ENCODE data around the gene VSX2.
A peak's percentile ranks its signal among the peaks of the same experiment; 100 is the strongest.

Gene VSX2

DNA sequence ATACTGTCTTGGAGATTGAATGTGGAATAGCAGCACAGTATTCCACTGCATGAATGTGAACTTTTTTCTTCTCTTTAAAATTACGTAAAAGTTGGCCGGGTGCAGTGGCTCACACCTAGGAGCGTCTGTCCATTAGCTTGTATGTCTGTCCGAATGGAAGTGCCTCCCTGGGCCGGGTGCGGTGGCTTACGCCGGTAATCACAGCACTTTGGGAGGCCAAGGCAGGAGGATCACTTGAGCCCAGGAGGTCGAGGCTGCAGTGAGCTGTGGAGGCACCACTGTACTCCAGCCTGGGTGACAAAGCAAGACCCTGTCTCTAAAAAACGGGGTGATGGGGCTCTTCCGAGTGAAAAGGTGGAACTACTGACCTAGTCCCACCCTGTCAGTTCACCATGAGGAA, 22.6 kb upstream of the VSX2 start:
- CTCF ChIA-PET: interaction anchor here (1.3 to 2.4 kb wide), 2 partner anchors 35 to 37 kb away, joined by 4 to 11 read pairs; no protein-coding TSS in a partner anchor
- Mint-ChIP-seq H3K27ac (no peak overlapping the region), H3K27me3 (peaks cover 69% of the 10 kb centered on the region), H3K36me3 (no peaks in the 10 kb centered on the region), H3K9me3 (no peaks in the 10 kb centered on the region), H3K4me3 (no peak overlapping the region), H3K4me1 (peaks cover 2% of the 10 kb centered on the region)
- DNase-seq: no peak

DNA sequence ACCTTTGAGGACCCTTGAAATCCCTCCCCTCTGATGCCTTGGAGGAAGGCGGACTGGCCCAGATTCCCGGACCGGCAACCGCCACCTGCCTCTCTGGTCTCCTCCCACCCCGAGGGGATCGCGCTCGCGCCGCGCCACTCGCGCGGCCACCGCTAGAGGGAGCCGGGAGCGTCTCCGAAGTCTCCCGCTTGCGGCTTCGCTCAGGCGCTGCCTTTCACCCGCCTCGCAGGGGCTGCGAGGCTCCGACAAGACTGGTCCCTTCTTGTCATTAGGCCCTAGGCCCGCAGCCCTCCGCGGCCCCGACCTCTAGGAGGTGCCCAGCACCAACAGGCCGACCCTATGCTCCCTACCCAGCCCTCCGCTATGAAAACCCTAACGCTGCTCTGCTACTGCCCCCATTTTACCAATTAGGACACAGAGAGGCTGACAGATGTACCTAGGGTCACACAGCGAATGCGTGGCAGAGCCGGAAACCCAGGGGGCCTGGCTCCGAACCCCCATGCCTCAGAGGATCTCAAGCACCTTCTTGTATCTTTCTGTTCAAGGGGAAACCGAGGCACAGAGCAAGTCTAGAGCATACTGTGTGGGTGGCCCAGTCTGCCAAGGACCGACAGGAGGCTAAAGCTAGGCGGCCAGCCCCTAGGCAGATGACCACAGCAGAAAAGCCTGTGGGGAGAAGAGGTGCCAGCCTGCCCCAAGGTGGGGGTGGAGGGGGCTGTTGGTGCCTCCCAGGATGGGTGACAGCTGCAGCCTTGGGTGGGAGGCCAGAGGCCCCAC, 21.4 kb upstream of the VSX2 start:
- H3K4me1 Mint-ChIP-seq: peaks cover 2% of the 10 kb centered on the region
- no peak overlapping the region for H3K4me3 Mint-ChIP-seq
- peak; percentile 82 for DNase-seq
- peaks cover 67% of the 10 kb centered on the region for H3K27me3 Mint-ChIP-seq
- CTCF ChIA-PET: interaction anchor here (1.6 to 2.4 kb wide), 2 partner anchors 33 to 36 kb away, joined by 6 to 11 read pairs; no protein-coding TSS in a partner anchor
- H3K9me3 Mint-ChIP-seq: no peaks in the 10 kb centered on the region
- H3K27ac Mint-ChIP-seq: no peak overlapping the region
- no peaks in the 10 kb centered on the region for H3K36me3 Mint-ChIP-seq

DNA sequence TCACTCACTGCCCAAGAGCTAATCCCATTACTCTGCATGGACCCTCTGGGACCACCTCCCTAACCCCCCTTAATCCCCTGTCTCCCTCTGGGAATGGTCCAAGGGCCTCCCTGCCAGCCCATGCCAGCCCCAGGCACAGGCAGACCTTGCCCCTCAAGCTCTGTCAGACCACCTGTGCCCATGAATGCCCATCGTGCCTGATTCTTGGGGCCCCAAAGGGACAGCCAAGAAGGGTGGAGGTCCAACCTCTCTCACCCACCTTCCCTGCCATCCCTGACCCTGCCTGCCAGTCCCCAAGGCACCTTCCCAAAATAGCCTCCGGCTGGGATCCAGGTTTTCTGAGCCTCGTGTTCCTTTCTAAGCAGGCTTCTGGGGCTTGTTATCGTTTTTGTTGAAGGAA, 20.8 kb upstream of the VSX2 start:
- CTCF ChIA-PET: interaction anchor here (1.0 to 2.4 kb wide), 4 partner anchors 33 to 109 kb away, joined by 3 to 11 read pairs (median 6); no protein-coding TSS in a partner anchor

GRCh38 chr14:74219277-74220205, 19.7 kb upstream of the VSX2 start:
- no peak overlapping the region for H3K4me3 Mint-ChIP-seq
- H3K27ac Mint-ChIP-seq: no peak overlapping the region
- CTCF ChIA-PET: interaction anchor here (0.8 to 1.6 kb wide), 6 partner anchors 10 to 110 kb away, joined by 3 to 6 read pairs (median 3); no protein-coding TSS in a partner anchor
- peaks cover 2% of the 10 kb centered on the region for H3K4me1 Mint-ChIP-seq
- H3K9me3 Mint-ChIP-seq: no peaks in the 10 kb centered on the region
- no peak for DNase-seq
- H3K27me3 Mint-ChIP-seq: peaks cover 72% of the 10 kb centered on the region
- H3K36me3 Mint-ChIP-seq: no peaks in the 10 kb centered on the region

More for the DNA sequence above, 20.8 kb upstream of the VSX2 start:
- H3K27me3 Mint-ChIP-seq: peaks cover 71% of the 10 kb centered on the region
- H3K4me3 Mint-ChIP-seq: no peak overlapping the region
- H3K36me3 Mint-ChIP-seq: no peaks in the 10 kb centered on the region
- H3K9me3 Mint-ChIP-seq: no peaks in the 10 kb centered on the region
- no peak for DNase-seq
- no peak overlapping the region for H3K27ac Mint-ChIP-seq
- H3K4me1 Mint-ChIP-seq: peaks cover 2% of the 10 kb centered on the region

GRCh38 chr14:74220991-74221390, 18.3 kb upstream of the VSX2 start:
- DNase-seq: no peak
- Mint-ChIP-seq H3K4me3 (no peak overlapping the region), H3K27me3 (peaks cover 76% of the 10 kb centered on the region), H3K9me3 (no peaks in the 10 kb centered on the region), H3K27ac (no peak overlapping the region), H3K36me3 (no peaks in the 10 kb centered on the region), H3K4me1 (peaks cover 2% of the 10 kb centered on the region)
- CTCF ChIA-PET: interaction anchor here (0.5 to 0.9 kb wide), 2 partner anchors 12 to 246 kb away, joined by 3 read pairs; no protein-coding TSS in a partner anchor

DNA sequence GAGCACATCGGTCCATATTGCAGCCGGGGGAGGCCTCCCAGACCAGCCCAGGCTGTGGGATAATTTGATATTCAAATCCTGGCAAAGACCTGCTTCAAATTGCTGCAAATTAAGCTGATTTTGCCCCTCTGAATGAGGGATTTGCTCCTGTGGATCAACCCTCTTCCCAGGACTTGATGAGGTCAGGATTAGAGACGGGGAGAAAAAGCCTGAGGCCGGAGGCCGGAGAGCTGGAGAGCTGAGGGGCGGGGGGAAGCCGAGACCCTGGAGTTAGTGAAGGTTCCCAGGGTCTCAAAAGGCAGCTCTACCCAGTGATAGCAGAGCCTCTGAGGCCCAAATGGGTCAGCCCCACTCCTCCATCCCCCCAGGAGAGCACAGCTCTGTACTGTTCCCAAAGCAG, 17.5 kb upstream of the VSX2 start:
- Mint-ChIP-seq H3K4me3 (no peak overlapping the region), H3K4me1 (peaks cover 2% of the 10 kb centered on the region), H3K27ac (no peak overlapping the region), H3K27me3 (peaks cover 78% of the 10 kb centered on the region), H3K36me3 (no peaks in the 10 kb centered on the region), H3K9me3 (no peaks in the 10 kb centered on the region)
- CTCF ChIA-PET: interaction anchor here (0.5 kb wide), 1 partner anchor 247 kb away, joined by 3 read pairs; no protein-coding TSS in a partner anchor
- no peak for DNase-seq

GRCh38 chr14:74223016-74223415, 16.2 kb upstream of the VSX2 start:
- Mint-ChIP-seq H3K36me3 (no peaks in the 10 kb centered on the region), H3K4me1 (no peaks in the 10 kb centered on the region), H3K9me3 (no peaks in the 10 kb centered on the region), H3K27ac (no peak overlapping the region), H3K4me3 (no peak overlapping the region), H3K27me3 (peaks cover 79% of the 10 kb centered on the region)
- CTCF ChIA-PET: interaction anchor here (0.6 kb wide), 1 partner anchor 670 kb away, joined by 3 read pairs; no protein-coding TSS in a partner anchor
- DNase-seq: no peak

- H3K27ac Mint-ChIP-seq: no peak overlapping the region
These were observed 7.5 kb upstream of the VSX2 start for GRCh38 chr14:74231784-74232183.

DNA sequence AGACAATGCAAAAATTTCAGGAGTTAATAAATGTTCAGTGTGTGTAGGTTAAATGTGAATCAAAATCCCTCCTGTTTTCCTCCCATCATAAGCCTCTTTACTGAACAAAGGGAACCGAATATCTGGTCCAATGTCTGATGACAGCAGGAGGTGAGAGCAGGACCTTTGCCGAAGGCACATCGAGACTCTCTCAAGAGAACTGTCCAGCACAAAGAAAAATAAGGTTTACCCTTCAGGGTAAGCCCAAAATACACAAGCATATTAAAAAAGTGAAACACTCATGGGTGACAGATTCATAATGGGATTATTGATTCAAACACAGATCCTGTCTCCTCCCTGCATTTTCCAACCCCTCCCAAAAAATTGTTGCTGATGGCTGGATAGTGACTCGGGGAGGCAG, 4.2 kb upstream of the VSX2 start:
- no peak for DNase-seq
- H3K9me3 Mint-ChIP-seq: peaks cover 5% of the 10 kb centered on the region
- peaks cover 92% of the 10 kb centered on the region for H3K27me3 Mint-ChIP-seq
- CTCF ChIA-PET: no interaction called here
- no peak overlapping the region for H3K4me3 Mint-ChIP-seq
- no peak overlapping the region for H3K27ac Mint-ChIP-seq
- no peaks in the 10 kb centered on the region for H3K4me1 Mint-ChIP-seq
- no peaks in the 10 kb centered on the region for H3K36me3 Mint-ChIP-seq

More at GRCh38 chr14:74231784-74232183, 7.5 kb upstream of the VSX2 start:
- Mint-ChIP-seq H3K4me1 (no peaks in the 10 kb centered on the region), H3K27me3 (peaks cover 86% of the 10 kb centered on the region), H3K36me3 (no peaks in the 10 kb centered on the region), H3K9me3 (peaks cover 5% of the 10 kb centered on the region), H3K4me3 (no peak overlapping the region)
- DNase-seq: no peak
- CTCF ChIA-PET: no interaction called here

DNA sequence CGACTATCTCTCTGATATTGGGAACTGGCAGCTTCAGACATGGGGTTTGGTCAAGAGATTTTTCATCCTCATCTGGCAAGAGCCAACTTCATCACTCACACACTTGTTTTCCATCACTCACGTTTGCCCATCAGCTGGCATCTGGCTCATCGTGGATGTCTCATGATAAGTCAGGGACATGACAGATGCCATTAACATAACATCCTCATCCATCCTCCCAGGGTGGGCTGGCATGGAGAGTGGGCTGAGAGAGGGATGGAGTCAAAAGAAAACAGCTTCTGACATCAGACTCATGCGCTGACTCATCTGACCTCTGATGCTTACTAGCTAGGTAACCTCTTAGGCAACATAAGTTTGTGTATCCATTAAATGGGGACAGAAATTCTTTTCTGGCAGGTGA, 1.8 kb upstream of the VSX2 start:
- CTCF ChIA-PET: interaction anchor here (1.2 to 1.4 kb wide), 4 partner anchors 14 to 22 kb away, joined by 3 to 4 read pairs (median 3); no protein-coding TSS in a partner anchor
- no peak overlapping the region for H3K4me3 Mint-ChIP-seq

DNA sequence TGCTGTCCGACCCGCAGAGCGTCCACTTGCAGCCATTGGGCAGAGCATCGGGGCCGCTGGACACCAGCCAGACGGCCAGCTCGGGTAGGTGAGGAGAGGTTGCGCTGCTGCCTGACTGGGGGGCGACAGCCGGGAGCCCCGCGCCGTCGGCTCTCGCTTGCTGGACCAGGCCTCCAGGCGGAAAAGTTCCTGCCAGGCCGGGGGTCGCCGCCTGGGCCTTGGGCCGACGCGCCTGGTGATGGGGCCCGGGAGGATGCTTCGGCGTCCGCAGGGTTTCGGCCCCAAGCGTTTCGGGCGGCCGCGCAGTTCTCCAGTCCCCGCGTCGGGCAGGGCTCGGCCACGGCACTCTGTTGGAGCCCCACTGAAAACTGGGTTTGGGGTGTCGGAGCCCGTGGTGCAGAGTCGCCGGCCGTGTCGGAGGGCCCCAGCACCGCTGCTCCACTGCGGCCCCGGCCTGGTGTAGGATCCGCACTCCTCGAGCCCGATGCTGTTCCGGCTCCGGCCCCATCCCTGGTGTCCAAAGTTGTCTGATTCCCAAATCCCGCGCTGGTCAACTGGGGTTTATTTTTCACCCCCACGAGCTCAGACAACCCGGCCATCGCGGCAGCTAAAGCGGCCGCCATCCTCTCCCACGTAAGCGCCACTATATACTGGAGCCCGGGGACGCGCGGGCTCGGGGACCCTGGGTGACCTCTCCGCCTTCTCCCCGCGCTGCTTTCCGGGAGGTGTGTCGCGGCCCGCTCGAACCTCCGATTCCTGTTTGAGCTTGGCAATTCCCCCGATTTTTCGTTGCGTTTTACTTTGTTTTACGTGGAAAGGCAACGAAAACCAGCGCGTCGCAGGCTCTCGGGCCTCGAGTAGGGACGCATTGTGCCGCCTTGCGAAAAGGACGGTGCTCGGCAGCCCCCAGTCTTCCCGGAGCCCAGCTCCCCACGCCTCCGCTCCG, 872 bp downstream of the VSX2 start:
- CTCF ChIA-PET: interaction anchor here (1.2 to 2.2 kb wide), 2 partner anchors 10 to 14 kb away, joined by 3 to 6 read pairs; no protein-coding TSS in a partner anchor
- Mint-ChIP-seq H3K27ac (no peak overlapping the region), H3K27me3 (peaks cover 100% of the 10 kb centered on the region), H3K36me3 (no peaks in the 10 kb centered on the region), H3K4me1 (peaks cover 10% of the 10 kb centered on the region), H3K9me3 (no peaks in the 10 kb centered on the region), H3K4me3 (peak overlapping the region; percentile 15)
- no peak for DNase-seq

More for the DNA sequence above, 1.8 kb upstream of the VSX2 start:
- no peaks in the 10 kb centered on the region for H3K9me3 Mint-ChIP-seq
- H3K27ac Mint-ChIP-seq: no peak overlapping the region
- peaks cover 98% of the 10 kb centered on the region for H3K27me3 Mint-ChIP-seq
- no peak for DNase-seq
- no peaks in the 10 kb centered on the region for H3K36me3 Mint-ChIP-seq
- peaks cover 10% of the 10 kb centered on the region for H3K4me1 Mint-ChIP-seq

- Mint-ChIP-seq H3K27ac (no peak overlapping the region), H3K27me3 (peaks cover 100% of the 10 kb centered on the region), H3K4me3 (peak overlapping the region; percentile 23), H3K9me3 (no peaks in the 10 kb centered on the region), H3K4me1 (peaks cover 10% of the 10 kb centered on the region), H3K36me3 (no peaks in the 10 kb centered on the region)
- DNase-seq: no peak
- CTCF ChIA-PET: interaction anchor here (1.2 to 2.2 kb wide), 2 partner anchors 11 to 13 kb away, joined by 3 to 6 read pairs; no protein-coding TSS in a partner anchor
These were observed 1.8 kb downstream of the VSX2 start for GRCh38 chr14:74240794-74241651.

All from activated naive CD4-positive, alpha-beta T cell treated with anti-CD3 and anti-CD28 coated beads, Interleukin-2, amount 10 ng/mL, durations not matched to agents 7 days and 5 days (primary cell).